Fibroblast of the conjunctiva (primary cell): ENCODE data around the gene TRPM4.

Experiments used
- DNase-seq: peaks from one replicate; pipeline ENCODE4 v3.0.0-alpha.2; 2010; ENCODE audit warnings: low read depth

The TRPM4 gene

GRCh38 chr19:49231804-49232203 lies 74.2 kb downstream of the TRPM4 start:
- DNase-seq: no peak

- DNase-seq: no peak
Observed at GRCh38 chr19:49233163-49233562, 75.6 kb downstream of the TRPM4 start.

- DNase-seq: no peak
Observed at GRCh38 chr19:49241769-49242168, 84.2 kb downstream of the TRPM4 start.

- DNase-seq: no peak
Observed at GRCh38 chr19:49243129-49243528, 85.5 kb downstream of the TRPM4 start.

DNA sequence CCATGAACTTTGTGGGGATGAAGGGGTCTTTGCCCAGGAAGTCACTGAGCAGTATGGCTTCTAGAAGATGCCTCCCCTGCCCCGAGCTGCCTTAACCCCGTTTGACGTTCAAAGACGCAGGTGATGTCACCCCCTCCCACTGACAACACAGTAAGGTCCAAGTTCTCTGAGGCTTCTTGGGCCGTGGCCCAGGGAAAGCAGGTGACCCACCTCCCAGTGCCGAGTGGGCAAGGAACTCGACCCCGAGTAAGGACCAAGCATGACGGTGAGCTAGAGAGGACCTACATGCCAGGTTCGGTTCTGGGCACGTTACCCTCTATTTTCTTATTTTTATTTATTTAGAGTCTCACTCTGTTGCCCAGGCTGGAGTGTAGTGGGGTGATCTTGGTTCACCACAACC lies 86.1 kb downstream of the TRPM4 start:
- no peak for DNase-seq

- no peak for DNase-seq
Observed at GRCh38 chr19:49244256-49244655, 86.7 kb downstream of the TRPM4 start.

GRCh38 chr19:49247676-49248075 lies 90.1 kb downstream of the TRPM4 start:
- DNase-seq: no peak

- no peak for DNase-seq
Observed at GRCh38 chr19:49249933-49250332, 92.3 kb downstream of the TRPM4 start.

DNA sequence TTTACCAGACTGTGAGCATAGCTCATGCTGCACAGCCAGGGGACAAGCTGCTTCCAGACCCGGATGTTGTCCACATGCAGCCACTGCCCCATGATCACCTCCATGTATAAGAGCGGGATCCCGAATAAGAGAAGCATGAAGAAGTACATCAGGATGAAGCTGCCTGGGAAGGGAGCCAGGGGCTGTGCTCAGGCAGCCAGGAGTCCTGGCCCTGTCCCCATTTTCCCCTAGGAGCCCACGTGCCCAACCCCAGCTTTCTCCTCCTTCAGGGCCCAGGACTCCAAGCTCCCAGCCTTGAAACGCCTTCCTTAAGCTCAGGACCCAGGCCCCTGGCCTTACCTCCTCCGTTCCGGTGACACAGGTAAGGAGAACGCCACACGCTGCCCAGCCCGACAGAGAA lies 98.1 kb downstream of the TRPM4 start:
- DNase-seq: no peak

GRCh38 chr19:49256691-49257090 lies 99.1 kb downstream of the TRPM4 start:
- no peak for DNase-seq
